DMS79 treated with DMSO at 0.1 percent for 48 hours (cell line): ENCODE data around the gene ADAMTS17.

Experiments
- DNase-seq: peaks from one replicate; lab custom pipeline; 2025; lab: John Stamatoyannopoulos, UW

Gene ADAMTS17

GRCh38 chr15:100310513-100311153, 31.1 kb downstream of the ADAMTS17 start:
- DNase-seq, result no peak

- DNase-seq, result no peak
Measured at GRCh38 chr15:100310041-100310405, 31.8 kb downstream of the ADAMTS17 start.

GRCh38 chr15:100309109-100310040, 32.4 kb downstream of the ADAMTS17 start:
- no peak for DNase-seq

- DNase-seq, result no peak
Measured at GRCh38 chr15:100308608-100309007, 33.2 kb downstream of the ADAMTS17 start.

- no peak for DNase-seq
Measured at GRCh38 chr15:100308213-100308600, 33.6 kb downstream of the ADAMTS17 start.

GRCh38 chr15:100307241-100308212, 34.2 kb downstream of the ADAMTS17 start:
- DNase-seq, result no peak

- DNase-seq, result no peak
Measured at GRCh38 chr15:100306098-100306497, 35.7 kb downstream of the ADAMTS17 start.

GRCh38 chr15:100301910-100302431, 39.8 kb downstream of the ADAMTS17 start:
- no peak for DNase-seq

- DNase-seq, result no peak
Measured at GRCh38 chr15:100298257-100298656, 43.5 kb downstream of the ADAMTS17 start.

GRCh38 chr15:100297812-100298211, 44.0 kb downstream of the ADAMTS17 start:
- DNase-seq, result no peak

GRCh38 chr15:100295939-100296565, 45.7 kb downstream of the ADAMTS17 start:
- no peak for DNase-seq

GRCh38 chr15:100292010-100292409, 49.8 kb downstream of the ADAMTS17 start:
- DNase-seq, result no peak

GRCh38 chr15:100291106-100291505, 50.7 kb downstream of the ADAMTS17 start:
- DNase-seq, result no peak

GRCh38 chr15:100285641-100286295, 56.0 kb downstream of the ADAMTS17 start:
- no peak for DNase-seq

GRCh38 chr15:100284701-100285100, 57.1 kb downstream of the ADAMTS17 start:
- no peak for DNase-seq

- no peak for DNase-seq
Measured at GRCh38 chr15:100284191-100284590, 57.6 kb downstream of the ADAMTS17 start.

GRCh38 chr15:100281096-100281917, 60.5 kb downstream of the ADAMTS17 start:
- DNase-seq, result no peak

GRCh38 chr15:100279849-100280248, 61.9 kb downstream of the ADAMTS17 start:
- DNase-seq, result no peak

- DNase-seq, result no peak
Measured at GRCh38 chr15:100279446-100279845, 62.3 kb downstream of the ADAMTS17 start.
